ENCODE data around the gene MPP2. TPM values are rescaled to one million over a fixed set of nuclear protein-coding genes. Genes with fewer than 3 reads are reported as not detected.

The MPP2 gene
- total and polyA plus RNA-seq, 4 experiments from 2014 or later, result 0.10 to 3.0 (median 1.6) TPM

- Mint-ChIP-seq H3K4me3 (no peak overlapping the region), H3K27ac (no peak overlapping the region), H3K27me3 (peaks cover 0 to 3% of the 10 kb centered on the region in 2 donors), H3K9me3 (peaks cover 0 to 2% (median 0%) of the 10 kb centered on the region in 8 donors), H3K36me3 (no peaks in the 10 kb centered on the region), H3K4me1 (peaks cover 12 to 29% (median 17%) of the 10 kb centered on the region in 4 donors)
- ChIA-PET CTCF (ENCODE audit: partially characterized antibody) (interaction anchor here (1.0 to 4.3 kb wide), 4 partner anchors 7 to 154 kb away, joined by 3 to 34 read pairs (median 5); partner anchors contain the start of gene LSM12), POLR2A (ENCODE audit: partially characterized antibody) (no interaction called here)
- Histone ChIP-seq H3K36me3 (ENCODE audit: insufficient read depth, low read length) (no peaks in the 10 kb centered on the region), H3K27me3 (ENCODE audit: insufficient read depth, low read length) (no peaks in the 10 kb centered on the region), H3K9me3 (ENCODE audit: control insufficient read depth in 1 of 2, low read length in 2 of 2) (no peaks in the 10 kb centered on the region), H3K27ac (ENCODE audit: low read depth, low read length) (no peak overlapping the region), H3K4me3 (ENCODE audit: low read length in 2 of 2) (no peak overlapping the region), H3K4me1 (ENCODE audit: insufficient read depth, low read length) (peaks cover 19% of the 10 kb centered on the region)
- intact Hi-C loops (cut with micrococcal nuclease), result loop anchor here (10.0 kb wide), 1 partner anchor 212 kb away; the partner anchor contains the start of gene HDAC5
- DNase-seq, result no peak
Measured at GRCh38 chr17:43912635-43913304, 5.4 kb upstream of the MPP2 start.

GRCh38 chr17:43911904-43912303 lies 4.6 kb upstream of the MPP2 start:
- Histone ChIP-seq H3K27ac (ENCODE audit: low read depth, low read length) (no peak overlapping the region), H3K4me3 (ENCODE audit: low read length in 2 of 2) (no peak overlapping the region), H3K4me1 (ENCODE audit: insufficient read depth, low read length) (peaks cover 21% of the 10 kb centered on the region), H3K36me3 (ENCODE audit: insufficient read depth, low read length) (no peaks in the 10 kb centered on the region), H3K9me3 (ENCODE audit: control insufficient read depth in 1 of 2, low read length in 2 of 2) (no peaks in the 10 kb centered on the region), H3K27me3 (ENCODE audit: insufficient read depth, low read length) (no peaks in the 10 kb centered on the region)
- ChIA-PET CTCF (ENCODE audit: partially characterized antibody) (interaction anchor here (0.6 to 4.3 kb wide), 6 partner anchors 8 to 298 kb away, joined by 3 to 34 read pairs (median 3); partner anchors contain the start of gene LSM12), POLR2A (ENCODE audit: partially characterized antibody) (no interaction called here)
- no peak overlapping the region for H3K27ac Mint-ChIP-seq
- no peak overlapping the region for H3K4me3 Mint-ChIP-seq
- H3K9me3 Mint-ChIP-seq, result peaks cover 0 to 2% (median 0%) of the 10 kb centered on the region in 8 donors
- peaks cover 0 to under 1% of the 10 kb centered on the region in 2 donors for H3K36me3 Mint-ChIP-seq
- DNase-seq, result no peak
- H3K4me1 Mint-ChIP-seq, result peaks cover 9 to 29% (median 14%) of the 10 kb centered on the region in 4 donors
- peaks cover 0 to 4% of the 10 kb centered on the region in 2 donors for H3K27me3 Mint-ChIP-seq
- intact Hi-C loops (cut with micrococcal nuclease), result loop anchor here (10.0 kb wide), 1 partner anchor 213 kb away; the partner anchor contains the start of gene HDAC5

- DNase-seq, result no peak
- H3K4me1 Mint-ChIP-seq, result peaks cover 7 to 31% (median 14%) of the 10 kb centered on the region in 4 donors
- H3K36me3 Mint-ChIP-seq, result peaks cover 0 to 4% of the 10 kb centered on the region in 2 donors
- Histone ChIP-seq H3K27ac (ENCODE audit: low read depth, low read length) (no peak overlapping the region), H3K9me3 (ENCODE audit: control insufficient read depth in 1 of 2, low read length in 2 of 2) (no peaks in the 10 kb centered on the region), H3K27me3 (ENCODE audit: insufficient read depth, low read length) (peaks cover 12% of the 10 kb centered on the region), H3K4me1 (ENCODE audit: insufficient read depth, low read length) (peaks cover 25% of the 10 kb centered on the region), H3K4me3 (ENCODE audit: low read length in 2 of 2) (no peak overlapping the region), H3K36me3 (ENCODE audit: insufficient read depth, low read length) (no peaks in the 10 kb centered on the region)
- H3K4me3 Mint-ChIP-seq, result peak overlapping the region in 1 of 8 donors; percentile 6
- peak overlapping the region in 2 of 7 donors; percentile 22 to 56 for H3K27ac Mint-ChIP-seq
- H3K9me3 Mint-ChIP-seq, result peaks cover 0 to 2% (median 0%) of the 10 kb centered on the region in 8 donors
- peaks cover 4 to 11% of the 10 kb centered on the region in 2 donors for H3K27me3 Mint-ChIP-seq
- intact Hi-C loops (cut with micrococcal nuclease), result loop anchor here (1.0 to 10.0 kb wide), 2 partner anchors 86 to 215 kb away; partner anchors contain the start of gene HDAC5
- CTCF ChIA-PET (ENCODE audit: partially characterized antibody), result interaction anchor here (0.8 to 4.3 kb wide), 19 partner anchors 10 to 259 kb away, joined by 3 to 34 read pairs (median 5); no protein-coding TSS in a partner anchor
- POLR2A ChIA-PET (ENCODE audit: partially characterized antibody), result interaction anchor here (0.5 to 1.0 kb wide), 2 partner anchors 19 to 308 kb away, joined by 3 read pairs; no protein-coding TSS in a partner anchor
Measured at GRCh38 chr17:43909537-43910231, 2.3 kb upstream of the MPP2 start.

GRCh38 chr17:43907998-43908721 lies 824 bp upstream of the MPP2 start:
- H3K4me1 Mint-ChIP-seq, result peaks cover 7 to 35% (median 14%) of the 10 kb centered on the region in 4 donors
- peak overlapping the region; percentile 82 to 96 (median 85) for H3K4me3 Mint-ChIP-seq
- H3K9me3 Mint-ChIP-seq, result peaks cover 0 to 2% (median 0%) of the 10 kb centered on the region in 8 donors
- POLR2A ChIA-PET (ENCODE audit: partially characterized antibody), result interaction anchor here (1.6 to 1.8 kb wide), 2 partner anchors 9 to 18 kb away, joined by 5 to 6 read pairs; no protein-coding TSS in a partner anchor
- Histone ChIP-seq H3K27me3 (ENCODE audit: insufficient read depth, low read length) (peaks cover 12% of the 10 kb centered on the region), H3K27ac (ENCODE audit: low read depth, low read length) (no peak overlapping the region), H3K9me3 (ENCODE audit: control insufficient read depth in 1 of 2, low read length in 2 of 2) (no peaks in the 10 kb centered on the region), H3K36me3 (ENCODE audit: insufficient read depth, low read length) (no peaks in the 10 kb centered on the region), H3K4me3 (ENCODE audit: low read length in 2 of 2) (peak overlapping the region; percentile 42 to 65), H3K4me1 (ENCODE audit: insufficient read depth, low read length) (peaks cover 25% of the 10 kb centered on the region)
- peaks cover 0 to 4% of the 10 kb centered on the region in 2 donors for H3K36me3 Mint-ChIP-seq
- CTCF ChIA-PET (ENCODE audit: partially characterized antibody), result interaction anchor here (0.9 to 4.3 kb wide), 12 partner anchors 9 to 135 kb away, joined by 3 to 34 read pairs (median 4); no protein-coding TSS in a partner anchor
- peaks cover 6 to 16% of the 10 kb centered on the region in 2 donors for H3K27me3 Mint-ChIP-seq
- peak overlapping the region in 5 of 7 donors; percentile 4 to 86 (median 51) for H3K27ac Mint-ChIP-seq
- DNase-seq, result peak; percentile 51 to 67 (median 61)
- intact Hi-C loops (cut with micrococcal nuclease), result loop anchor here (1.0 kb wide), 1 partner anchor 9 kb away; no protein-coding TSS in a partner anchor

- peaks cover 0 to 4% of the 10 kb centered on the region in 2 donors for H3K36me3 Mint-ChIP-seq
- H3K9me3 Mint-ChIP-seq, result peaks cover 0 to 2% (median 0%) of the 10 kb centered on the region in 8 donors
- H3K27ac Mint-ChIP-seq, result peak overlapping the region; percentile 46 to 91 (median 86)
- ChIA-PET CTCF (ENCODE audit: partially characterized antibody) (interaction anchor here (0.9 to 2.8 kb wide), 5 partner anchors 11 to 136 kb away, joined by 3 to 12 read pairs (median 4); no protein-coding TSS in a partner anchor), POLR2A (ENCODE audit: partially characterized antibody) (interaction anchor here (1.5 to 1.8 kb wide), 3 partner anchors 10 to 21 kb away, joined by 4 to 6 read pairs (median 5); no protein-coding TSS in a partner anchor)
- H3K4me3 Mint-ChIP-seq, result peak overlapping the region; percentile 82 to 96 (median 85)
- peaks cover 6 to 16% of the 10 kb centered on the region in 2 donors for H3K27me3 Mint-ChIP-seq
- Histone ChIP-seq H3K4me1 (ENCODE audit: insufficient read depth, low read length) (peaks cover 25% of the 10 kb centered on the region), H3K27ac (ENCODE audit: low read depth, low read length) (peak overlapping the region; percentile 58), H3K4me3 (ENCODE audit: low read length in 2 of 2) (peak overlapping the region; percentile 42 to 65), H3K36me3 (ENCODE audit: insufficient read depth, low read length) (no peaks in the 10 kb centered on the region), H3K27me3 (ENCODE audit: insufficient read depth, low read length) (peaks cover 12% of the 10 kb centered on the region), H3K9me3 (ENCODE audit: control insufficient read depth in 1 of 2, low read length in 2 of 2) (no peaks in the 10 kb centered on the region)
- peaks cover 7 to 35% (median 14%) of the 10 kb centered on the region in 4 donors for H3K4me1 Mint-ChIP-seq
- intact Hi-C loops (cut with micrococcal nuclease), result no loop called here
- DNase-seq, result peak; percentile 26 to 51 (median 35)
Measured at GRCh38 chr17:43906951-43907424, 348 bp downstream of the MPP2 start.

Measured in CD4-positive, alpha-beta memory T cell (primary cell).